ENCODE measurements around the gene SMIM31. TPM values are rescaled to one million over a fixed set of nuclear protein-coding genes. Genes with fewer than 3 reads are reported as not detected.

The SMIM31 gene
- polyA plus RNA-seq, 1 of the 3 experiments (the other 2 are of a cell fraction): not detected

- no peaks in the 10 kb centered on the region for H3K9me3 ChIP-seq
- no peaks in the 10 kb centered on the region for H4K20me1 ChIP-seq (ENCODE audit: insufficient read depth)
- peaks cover 10% of the 10 kb centered on the region; the same call in 1 of the 2 replicates for H3K27me3 ChIP-seq (ENCODE audit: insufficient read depth)
- DNase-seq: no peak
- H3K4me2 ChIP-seq: no peak overlapping the region
- H3K27ac ChIP-seq (ENCODE audit: low read depth in 2 of 2, low read length in 1 of 2): no peak overlapping the region
- no peak overlapping the region for H2AFZ ChIP-seq (ENCODE audit: low read depth)
- 12% methylated on average over 6 of the region's 6 CpGs for WGBS (ENCODE audit: low lambda C conversion rate)
- TF ChIP-seq IRF3 (IDR thresholded peaks at IDR 0.05; ENCODE audit: low read depth, low read length) (no peak), RCOR1 (IDR thresholded peaks at IDR 0.05; ENCODE audit: low read length) (no peak), YY1 (IDR thresholded peaks at IDR 0.05; ENCODE audit: low read depth) (no peak), CHD2 (IDR thresholded peaks at IDR 0.05; ENCODE audit: low read length, partially characterized antibody) (no peak)
- TF ChIP-seq, protein P1, sequence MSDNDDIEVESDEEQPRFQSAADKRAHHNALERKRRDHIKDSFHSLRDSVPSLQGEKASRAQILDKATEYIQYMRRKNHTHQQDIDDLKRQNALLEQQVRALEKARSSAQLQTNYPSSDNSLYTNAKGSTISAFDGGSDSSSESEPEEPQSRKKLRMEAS (IDR thresholded peaks at IDR 0.05; ENCODE audit: low read depth): no peak
- no peaks in the 10 kb centered on the region for H3K36me3 ChIP-seq (replicated peaks in 1 of 2; ENCODE audit: control insufficient read depth in 1 of 2, insufficient read depth in 2 of 2, low read length in 1 of 2)
- no peaks in the 10 kb centered on the region for H3K4me1 ChIP-seq (ENCODE audit: control insufficient read depth in 1 of 2, insufficient read depth in 2 of 2, low read depth in 1 of 2, low read length in 1 of 2)
- no peak overlapping the region for H3K9ac ChIP-seq
- no peak overlapping the region for H3K4me3 ChIP-seq (ENCODE audit: low read depth in 2 of 2, low read length in 1 of 2)
- H3K79me2 ChIP-seq (ENCODE audit: insufficient read depth): no peaks in the 10 kb centered on the region
- POLR2A ChIA-PET: no interaction called here
- no peaks in the 10 kb centered on the region for H3F3A ChIP-seq (replicated peaks; ENCODE audit: insufficient read depth)
- no peaks in the 10 kb centered on the region for H3K9me2 ChIP-seq
- CTCF ChIA-PET: no interaction called here
These were observed 7.9 kb downstream of the SMIM31 start for GRCh38 chr4:164761746-164762275.

DNA sequence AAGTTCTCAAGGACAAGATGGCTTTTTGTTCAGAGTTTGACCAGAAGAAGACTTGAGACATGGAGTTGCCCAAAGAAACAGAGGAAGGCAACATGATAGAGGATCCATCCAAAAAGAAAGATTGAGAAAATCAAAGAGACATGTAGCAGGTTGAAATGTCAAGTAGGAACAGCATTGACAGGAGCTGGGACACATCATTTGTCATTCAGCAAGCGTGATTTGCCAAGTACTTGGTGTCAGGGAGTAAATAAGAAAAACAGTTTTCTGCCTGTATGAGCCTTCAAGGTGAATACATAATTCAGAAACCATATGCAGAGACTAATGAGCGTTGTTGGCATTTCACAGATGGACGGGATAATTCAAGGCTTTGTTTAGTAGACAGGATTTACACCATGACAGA is 11.2 kb downstream of the SMIM31 start:
- DNase-seq: no peak
- no peaks in the 10 kb centered on the region for H3K9me3 ChIP-seq
- H3K4me2 ChIP-seq: no peak overlapping the region
- H3F3A ChIP-seq (replicated peaks; ENCODE audit: insufficient read depth): no peaks in the 10 kb centered on the region
- H3K27ac ChIP-seq (ENCODE audit: low read depth in 2 of 2, low read length in 1 of 2): no peak overlapping the region
- ChIA-PET CTCF (interaction anchor here (1.0 kb wide), 1 partner anchor 15 kb away, joined by 4 read pairs; no protein-coding TSS in a partner anchor), POLR2A (no interaction called here)
- no peaks in the 10 kb centered on the region for H3K79me2 ChIP-seq (ENCODE audit: insufficient read depth)
- no peak overlapping the region for H3K9ac ChIP-seq
- TF ChIP-seq POLR2AphosphoS5 (IDR thresholded peaks at IDR 0.05; ENCODE audit: low read depth, low read length) (no peak), YY1 (IDR thresholded peaks at IDR 0.05; ENCODE audit: low read depth) (no peak), GABPA (IDR thresholded peaks at IDR 0.05; ENCODE audit: low read depth) (no peak), IRF3 (IDR thresholded peaks at IDR 0.05; ENCODE audit: low read depth, low read length) (no peak), MXI1 (IDR thresholded peaks at IDR 0.05; ENCODE audit: low read depth, low read length) (no peak), FOSL2 (IDR thresholded peaks at IDR 0.05; ENCODE audit: borderline replicate concordance, low read depth) (no peak), NFIC (IDR thresholded peaks at IDR 0.05; ENCODE audit: borderline replicate concordance) (no peak), EZH2phosphoT487 (IDR thresholded peaks at IDR 0.05; ENCODE audit: borderline replicate concordance, low read depth) (no peak), SIN3A (IDR thresholded peaks at IDR 0.05; ENCODE audit: borderline replicate concordance, low read depth, low read length) (no peak), CHD2 (IDR thresholded peaks at IDR 0.05; ENCODE audit: low read length, partially characterized antibody) (no peak), SMC3 (IDR thresholded peaks at IDR 0.05; ENCODE audit: low read depth, low read length) (no peak), GATA2 (CRISPR knock-in tag; IDR thresholded peaks at IDR 0.05) (no peak), PBX3 (IDR thresholded peaks at IDR 0.05) (no peak), CTCF (IDR thresholded peaks at IDR 0.05) (no peak), FOXM1 (IDR thresholded peaks at IDR 0.05; ENCODE audit: low read depth) (no peak), RFX5 (IDR thresholded peaks at IDR 0.05; ENCODE audit: low read length) (no peak), USF1 (IDR thresholded peaks at IDR 0.05; ENCODE audit: borderline replicate concordance, low read depth) (no peak), RAD21 (IDR thresholded peaks at IDR 0.05; ENCODE audit: low read length) (no peak)
- TF ChIP-seq, protein P1 (IDR thresholded peaks at IDR 0.05; ENCODE audit: low read depth): no peak
- H3K9me2 ChIP-seq: no peaks in the 10 kb centered on the region
- H4K20me1 ChIP-seq (ENCODE audit: insufficient read depth): no peaks in the 10 kb centered on the region
- H3K4me1 ChIP-seq (ENCODE audit: control insufficient read depth in 1 of 2, insufficient read depth in 2 of 2, low read depth in 1 of 2, low read length in 1 of 2): no peaks in the 10 kb centered on the region
- no peak overlapping the region for H3K4me3 ChIP-seq (ENCODE audit: low read depth in 2 of 2, low read length in 1 of 2)
- WGBS (ENCODE audit: low lambda C conversion rate): 1% methylated on average over 3 of the region's 3 CpGs
- no peaks in the 10 kb centered on the region for H3K36me3 ChIP-seq (replicated peaks in 1 of 2; ENCODE audit: control insufficient read depth in 1 of 2, insufficient read depth in 2 of 2, low read length in 1 of 2)
- no peak overlapping the region for H2AFZ ChIP-seq (ENCODE audit: low read depth)
- H3K27me3 ChIP-seq (ENCODE audit: insufficient read depth): peaks cover 22% of the 10 kb centered on the region; the same call in 1 of the 2 replicates
